Astrocyte of the cerebellum (primary cell): ENCODE measurements around the gene VPS45.

Experiments used
- DNase-seq: peaks from one replicate; pipeline ENCODE4 v3.0.0-alpha.2; 2011; ENCODE audit warnings: low read depth
- H3K4me3 ChIP-seq: 2 replicates; pipeline ENCODE4 v1.5.1; 2011; ENCODE audit warnings: mild to moderate bottlenecking, low read depth, low read length, moderate library complexity
- in situ Hi-C: cut with HindIII; loops from 2 replicates; pipeline ENCODE4 v1.10.0; 2017; ENCODE audit warnings: low sequenced_read_pairs
- TF ChIP-seq, protein P1 (sequence below): IDR thresholded peaks from 2 replicates; pipeline ENCODE4 v1.5.1; 2012; ENCODE audit warnings: low read length, low read depth, moderate library complexity, mild to moderate bottlenecking; ENCODE audit errors: missing control alignments

Gene VPS45

DNA sequence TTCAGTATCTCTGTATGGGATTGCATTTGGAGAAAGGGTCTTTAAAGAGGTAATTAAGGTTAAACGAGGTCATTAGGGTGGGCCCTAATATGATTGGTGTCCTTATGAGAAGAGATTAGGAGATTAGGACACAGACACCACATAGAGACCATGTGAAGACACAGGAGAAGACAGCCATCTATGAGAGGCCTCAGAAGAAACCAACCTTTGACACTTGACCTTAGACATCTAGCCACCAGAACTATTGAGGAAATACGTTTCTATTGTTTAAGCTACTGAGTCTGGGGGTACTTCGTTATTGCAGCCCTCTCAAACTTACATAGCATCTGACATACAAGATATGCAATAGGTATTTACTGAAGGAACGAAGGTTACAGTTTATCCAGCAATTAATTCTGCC, 7.3 kb upstream of the VPS45 start:
- in situ Hi-C loops: loop anchor here (5.0 kb wide), 1 partner anchor 78 kb away; no protein-coding TSS in a partner anchor
- TF ChIP-seq, protein P1, sequence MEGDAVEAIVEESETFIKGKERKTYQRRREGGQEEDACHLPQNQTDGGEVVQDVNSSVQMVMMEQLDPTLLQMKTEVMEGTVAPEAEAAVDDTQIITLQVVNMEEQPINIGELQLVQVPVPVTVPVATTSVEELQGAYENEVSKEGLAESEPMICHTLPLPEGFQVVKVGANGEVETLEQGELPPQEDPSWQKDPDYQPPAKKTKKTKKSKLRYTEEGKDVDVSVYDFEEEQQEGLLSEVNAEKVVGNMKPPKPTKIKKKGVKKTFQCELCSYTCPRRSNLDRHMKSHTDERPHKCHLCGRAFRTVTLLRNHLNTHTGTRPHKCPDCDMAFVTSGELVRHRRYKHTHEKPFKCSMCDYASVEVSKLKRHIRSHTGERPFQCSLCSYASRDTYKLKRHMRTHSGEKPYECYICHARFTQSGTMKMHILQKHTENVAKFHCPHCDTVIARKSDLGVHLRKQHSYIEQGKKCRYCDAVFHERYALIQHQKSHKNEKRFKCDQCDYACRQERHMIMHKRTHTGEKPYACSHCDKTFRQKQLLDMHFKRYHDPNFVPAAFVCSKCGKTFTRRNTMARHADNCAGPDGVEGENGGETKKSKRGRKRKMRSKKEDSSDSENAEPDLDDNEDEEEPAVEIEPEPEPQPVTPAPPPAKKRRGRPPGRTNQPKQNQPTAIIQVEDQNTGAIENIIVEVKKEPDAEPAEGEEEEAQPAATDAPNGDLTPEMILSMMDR: no peak
- H3K4me3 ChIP-seq: no peak overlapping the region
- no peak for DNase-seq

GRCh38 chr1:150061632-150062101, 5.9 kb upstream of the VPS45 start:
- peak; percentile 93 for DNase-seq

DNA sequence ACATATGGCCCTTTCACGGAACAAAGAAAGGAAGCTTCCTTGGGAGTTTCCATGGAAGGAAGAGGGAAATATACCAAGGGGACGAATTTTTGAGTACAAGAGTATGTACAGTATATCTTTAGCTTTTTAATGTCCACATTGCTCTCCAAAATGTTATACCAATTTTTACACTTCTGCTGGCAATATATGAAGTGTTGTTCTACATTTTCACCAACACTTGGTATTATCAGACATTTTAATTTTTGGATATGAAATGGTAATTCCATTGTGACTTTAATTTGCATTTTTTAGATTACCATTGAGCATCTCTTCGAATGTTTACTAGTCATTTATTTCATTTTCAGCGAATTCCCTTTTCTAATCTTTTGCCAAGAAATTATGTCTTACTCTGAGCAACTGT, 5.5 kb upstream of the VPS45 start:
- in situ Hi-C loops: loop anchor here (5.0 kb wide), 1 partner anchor 80 kb away; no protein-coding TSS in a partner anchor

More at GRCh38 chr1:150061632-150062101, 5.9 kb upstream of the VPS45 start:
- TF ChIP-seq, protein P1: no peak
- no peak overlapping the region for H3K4me3 ChIP-seq
- in situ Hi-C loops: loop anchor here (5.0 kb wide), 1 partner anchor 79 kb away; no protein-coding TSS in a partner anchor

GRCh38 chr1:150065184-150065871, 2.2 kb upstream of the VPS45 start:
- no peak overlapping the region for H3K4me3 ChIP-seq

More for the DNA sequence above, 5.5 kb upstream of the VPS45 start:
- DNase-seq: no peak
- TF ChIP-seq, protein P1: no peak
- H3K4me3 ChIP-seq: no peak overlapping the region

DNA sequence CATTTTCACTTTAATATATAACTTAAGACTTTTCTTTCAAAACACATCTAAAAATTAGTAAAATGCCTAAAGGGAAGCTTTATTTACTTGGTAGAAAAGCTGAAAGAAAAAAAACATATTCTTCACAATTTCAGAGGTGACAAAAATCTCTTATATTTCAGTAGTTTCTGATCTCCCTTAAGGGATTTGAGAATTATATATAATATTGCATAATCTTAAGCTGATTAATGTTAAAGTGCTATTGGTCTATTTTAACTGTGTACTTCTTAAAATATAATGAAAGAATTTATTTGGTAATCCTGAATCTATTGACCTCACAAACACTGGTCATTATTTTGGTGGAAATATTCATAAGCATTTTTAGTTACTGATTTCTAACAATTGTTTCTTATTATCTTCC, 1.2 kb upstream of the VPS45 start:
- no peak for DNase-seq
- TF ChIP-seq, protein P1: no peak
- in situ Hi-C loops: no loop called here
- H3K4me3 ChIP-seq: peak overlapping the region; percentile 86

More at GRCh38 chr1:150065184-150065871, 2.2 kb upstream of the VPS45 start:
- TF ChIP-seq, protein P1: no peak
- DNase-seq: no peak
- in situ Hi-C loops: no loop called here

GRCh38 chr1:150066838-150067183, 765 bp upstream of the VPS45 start:
- H3K4me3 ChIP-seq: peak overlapping the region; percentile 86
- TF ChIP-seq, protein P1: no peak
- no peak for DNase-seq
- in situ Hi-C loops: no loop called here

GRCh38 chr1:150068109-150068435, 496 bp downstream of the VPS45 start:
- peak overlapping the region; percentile 86 for H3K4me3 ChIP-seq
- in situ Hi-C loops: no loop called here
- no peak for DNase-seq
- TF ChIP-seq, protein P1: no peak
